Esophagus (tissue), 2 donors: ENCODE data around the gene PHF21A. TPM values are rescaled to one million over a fixed set of nuclear protein-coding genes. Genes with fewer than 3 reads are reported as not detected.

Experiments
- H3K27ac ChIP-seq, 2 donors: one replicate each; pipeline ENCODE4 v1.5.1; 2013; ENCODE audit warnings: low read depth in 2 of 2, mild to moderate bottlenecking in 2 of 2, inconsistent platforms in 1 of 2, low read length in 1 of 2, moderate library complexity in 1 of 2
- H3K27me3 ChIP-seq, 2 donors: one replicate each; pipeline ENCODE4 v1.6.1; 2013; ENCODE audit warnings: low read length in 2 of 2, control low read depth in 1 of 2, mild to moderate bottlenecking in 1 of 2; ENCODE audit not compliant: insufficient read depth in 2 of 2, control insufficient read depth in 1 of 2
- H3K36me3 ChIP-seq, 2 donors: one replicate each; pipeline ENCODE4 v1.6.1; 2013; ENCODE audit warnings: low read length in 1 of 2; ENCODE audit not compliant: control insufficient read depth in 2 of 2, insufficient read depth in 2 of 2
- H3K4me1 ChIP-seq, 2 donors: one replicate each; pipeline ENCODE4 v1.6.1; 2013; ENCODE audit warnings: low read length in 1 of 2; ENCODE audit not compliant: control insufficient read depth in 2 of 2, insufficient read depth in 2 of 2
- H3K4me3 ChIP-seq, 2 donors: one replicate each; pipeline ENCODE4 v1.5.1; 2013; ENCODE audit warnings: low read length in 2 of 2, mild to moderate bottlenecking in 2 of 2, low read depth in 1 of 2, moderate library complexity in 1 of 2
- H3K9me3 ChIP-seq, 2 donors: one replicate each; pipeline ENCODE4 v1.6.1; 2013; ENCODE audit warnings: mild to moderate bottlenecking in 2 of 2, low read depth in 1 of 2, low read length in 1 of 2, moderate library complexity in 1 of 2; ENCODE audit not compliant: control insufficient read depth in 2 of 2, insufficient read depth in 1 of 2
- WGBS, 2 donors: extraction: QIAGEN DNeasy Blood & Tissue Kit; methylation state at CpG; one replicate each; pipeline ENCODE4 v1.1.7; 2013; 5-methylcytosine and 5-hydroxymethylcytosine counted together
- polyA plus RNA-seq, 2 donors: library from polyadenylated mRNA; stranded (reverse); fragments of 200-250 nt; gene quantifications; one replicate each; pipeline ENCODE4 v1.2.3, GENCODE V29; 2013
- donor health status: healthy with polysubstance abuse.
- donor health status: Bipolar disorder and iron deficiency.

The PHF21A gene
- polyA plus RNA-seq, 2 donors, result 8.8 to 14.0 TPM

- Histone ChIP-seq H3K27ac (no peak overlapping the region), H3K4me3 (no peak overlapping the region), H3K9me3 (no peaks in the 10 kb centered on the region), H3K4me1 (no peaks in the 10 kb centered on the region), H3K36me3 (no peaks in the 10 kb centered on the region), H3K27me3 (no peaks in the 10 kb centered on the region)
Observed at GRCh38 chr11:46114961-46115360, 6.3 kb downstream of the PHF21A start.

GRCh38 chr11:46114378-46114777 lies 6.9 kb downstream of the PHF21A start:
- Histone ChIP-seq H3K27ac (no peak overlapping the region), H3K9me3 (no peaks in the 10 kb centered on the region), H3K36me3 (no peaks in the 10 kb centered on the region), H3K4me1 (no peaks in the 10 kb centered on the region), H3K4me3 (no peak overlapping the region), H3K27me3 (no peaks in the 10 kb centered on the region)
- WGBS, 2 donors, result 82 to 89% methylated on average over 4 of the region's 4 CpGs

- Histone ChIP-seq H3K27me3 (no peaks in the 10 kb centered on the region), H3K4me1 (no peaks in the 10 kb centered on the region), H3K36me3 (no peaks in the 10 kb centered on the region), H3K9me3 (no peaks in the 10 kb centered on the region), H3K27ac (no peak overlapping the region), H3K4me3 (no peak overlapping the region)
- WGBS, 2 donors, result 73 to 74% methylated on average over 9 of the region's 9 CpGs
Observed at GRCh38 chr11:46112961-46113607, 8.2 kb downstream of the PHF21A start.

GRCh38 chr11:46108751-46109150 lies 12.5 kb downstream of the PHF21A start:
- Histone ChIP-seq H3K4me1 (no peaks in the 10 kb centered on the region), H3K36me3 (no peaks in the 10 kb centered on the region), H3K27ac (no peak overlapping the region), H3K4me3 (no peak overlapping the region), H3K27me3 (no peaks in the 10 kb centered on the region), H3K9me3 (no peaks in the 10 kb centered on the region)
- WGBS, 2 donors, result 87 to 91% methylated on average over 2 of the region's 2 CpGs

GRCh38 chr11:46107780-46108179 lies 13.5 kb downstream of the PHF21A start:
- no peaks in the 10 kb centered on the region for H3K9me3 ChIP-seq
- H3K4me1 ChIP-seq, result no peaks in the 10 kb centered on the region
- no peak overlapping the region for H3K27ac ChIP-seq
- no peaks in the 10 kb centered on the region for H3K27me3 ChIP-seq
- WGBS, 2 donors, result 91 to 93% methylated on average over 2 of the region's 2 CpGs
- no peak overlapping the region for H3K4me3 ChIP-seq
- H3K36me3 ChIP-seq, result no peaks in the 10 kb centered on the region

- no peaks in the 10 kb centered on the region for H3K4me1 ChIP-seq
- H3K4me3 ChIP-seq, result no peak overlapping the region
- no peaks in the 10 kb centered on the region for H3K9me3 ChIP-seq
- H3K27me3 ChIP-seq, result no peaks in the 10 kb centered on the region
- no peaks in the 10 kb centered on the region for H3K36me3 ChIP-seq
- no peak overlapping the region for H3K27ac ChIP-seq
- WGBS, 2 donors, result 80% methylated on average over 4 of the region's 4 CpGs
Observed at GRCh38 chr11:46107408-46107718, 13.9 kb downstream of the PHF21A start.

- Histone ChIP-seq H3K9me3 (no peaks in the 10 kb centered on the region), H3K4me3 (no peak overlapping the region), H3K4me1 (no peaks in the 10 kb centered on the region), H3K27ac (no peak overlapping the region), H3K27me3 (no peaks in the 10 kb centered on the region), H3K36me3 (no peaks in the 10 kb centered on the region)
- WGBS, 2 donors, result 68 to 75% methylated on average over 5 of the region's 5 CpGs
Observed at GRCh38 chr11:46106530-46107407, 14.5 kb downstream of the PHF21A start.

GRCh38 chr11:46105926-46106325 lies 15.3 kb downstream of the PHF21A start:
- Histone ChIP-seq H3K27ac (no peak overlapping the region), H3K36me3 (no peaks in the 10 kb centered on the region), H3K4me1 (no peaks in the 10 kb centered on the region), H3K4me3 (no peak overlapping the region), H3K9me3 (no peaks in the 10 kb centered on the region), H3K27me3 (no peaks in the 10 kb centered on the region)
- 84 to 85% methylated on average over 2 of the region's 2 CpGs for WGBS, 2 donors

- WGBS, 2 donors, result 59 to 61% methylated on average over 6 of the region's 6 CpGs
- Histone ChIP-seq H3K27me3 (no peaks in the 10 kb centered on the region), H3K4me1 (no peaks in the 10 kb centered on the region), H3K9me3 (no peaks in the 10 kb centered on the region), H3K27ac (no peak overlapping the region), H3K36me3 (no peaks in the 10 kb centered on the region), H3K4me3 (no peak overlapping the region)
Observed at GRCh38 chr11:46105134-46105628, 16.1 kb downstream of the PHF21A start.

GRCh38 chr11:46102843-46103242 lies 18.4 kb downstream of the PHF21A start:
- Histone ChIP-seq H3K36me3 (no peaks in the 10 kb centered on the region), H3K9me3 (no peaks in the 10 kb centered on the region), H3K27me3 (no peaks in the 10 kb centered on the region), H3K27ac (no peak overlapping the region), H3K4me3 (no peak overlapping the region), H3K4me1 (no peaks in the 10 kb centered on the region)
- 90 to 93% methylated on average over 6 of the region's 6 CpGs for WGBS, 2 donors
